Transverse colon (tissue), 4 donors: ENCODE measurements around the gene C14orf180. TPM values are rescaled to one million over a fixed set of nuclear protein-coding genes. Genes with fewer than 3 reads are reported as not detected.

Experiments
- DNase-seq: peaks from one replicate; pipeline ENCODE4 v3.0.0-alpha.2; 2019
- H3K27ac ChIP-seq, 4 donors: fragments of 200-600 bp; sonication (generic); 2 replicates each; pipeline ENCODE4 v1.5.1; 2016 to 2018; ENCODE audit warnings: inconsistent platforms in 4 of 4
- H3K27me3 ChIP-seq: fragments of 200-600 bp; sonication (generic); 2 replicates; pipeline ENCODE4 v1.5.1; 2017; ENCODE audit warnings: inconsistent platforms
- H3K36me3 ChIP-seq, 4 donors: fragments of 200-600 bp; sonication (generic); 2 replicates each; pipeline ENCODE4 v1.5.1; 2017 to 2019; ENCODE audit warnings: inconsistent platforms in 4 of 4
- H3K4me1 ChIP-seq, 4 donors: fragments of 200-600 bp; sonication (generic); 2 replicates each; pipeline ENCODE4 v1.5.1; 2017 to 2020; ENCODE audit warnings: inconsistent platforms in 4 of 4
- H3K4me3 ChIP-seq, 4 donors: fragments of 200-600 bp; sonication (generic); 1 replicate in 1 of 4; 2 replicates in 3 of 4; pipeline versions ENCODE4 v1.5.1 to v1.6.1; 2017 to 2019; ENCODE audit warnings: inconsistent platforms in 4 of 4
- H3K9me3 ChIP-seq, 2 donors: fragments of 200-600 bp; sonication (generic); 2 replicates each; pipeline ENCODE4 v1.5.1; 2017 to 2019; ENCODE audit warnings: inconsistent platforms in 2 of 2
- EP300 ChIP-seq: sonication (generic); formaldehyde crosslinking; IDR thresholded peaks from one replicate; pipeline ENCODE4 v1.6.1; 2017; ENCODE audit warnings: antibody characterized with exemption, low read depth
- POLR2A ChIP-seq: fragments of 450-650 bp; IDR thresholded peaks from one replicate; pipeline ENCODE4 v1.6.1; 2016; ENCODE audit warnings: antibody characterized with exemption, mild to moderate bottlenecking, moderate library complexity
- POLR2AphosphoS5 ChIP-seq, 3 donors: sonication (generic); formaldehyde crosslinking; IDR thresholded peaks; one replicate each; pipeline ENCODE4 v1.6.1; 2016; ENCODE audit warnings: antibody characterized with exemption in 3 of 3
- WGBS, 2 donors: methylation state at CpG; one replicate each; pipeline ENCODE4 v1.1.5; 2018; ENCODE audit warnings: low coverage in 1 of 2; 5-methylcytosine and 5-hydroxymethylcytosine counted together
- in situ Hi-C, 4 donors: fragments of 200-750 bp; cut with MboI; loops; one replicate each; pipeline versions ENCODE4 v1.15.0 to v1.15.1; 2017; ENCODE audit warnings: low sequenced_read_pairs in 3 of 4, low pct_ligation_motif_present in 1 of 4, low pct_unique_long_range_greater_than_20kb in 1 of 4
- intact Hi-C: fragments of 100-400 bp; cut with DNase I; formaldehyde crosslinking; loops from one replicate; pipeline ENCODE4 v1.15.1; 2023; ENCODE audit warnings: low total_unique reads
- total RNA-seq, 4 donors: library from RNA; depleted of rRNA; stranded (reverse); fragments of >200 nt; gene quantifications; one replicate each; pipeline ENCODE4 v1.1.0, GENCODE V29; 2016
- TF ChIP-seq, protein P1 (sequence below), 5 experiments: fragments of 200-600 bp in 3 of 5; fragments of 450-650 bp in 2 of 5; sonication (generic) in 3 of 5; IDR thresholded peaks; 1 replicate in 2 of 5; 2 replicates in 3 of 5; pipeline ENCODE4 v1.5.1; 2016 to 2017; ENCODE audit warnings: antibody characterized with exemption in 5 of 5, inconsistent platforms in 3 of 5, mild to moderate bottlenecking in 2 of 5, moderate library complexity in 1 of 5

C14orf180 gene
- total RNA-seq, 4 donors from 2014 or later: 0.32 to 2.3 (median 1.1) TPM; not detected in 1

DNA sequence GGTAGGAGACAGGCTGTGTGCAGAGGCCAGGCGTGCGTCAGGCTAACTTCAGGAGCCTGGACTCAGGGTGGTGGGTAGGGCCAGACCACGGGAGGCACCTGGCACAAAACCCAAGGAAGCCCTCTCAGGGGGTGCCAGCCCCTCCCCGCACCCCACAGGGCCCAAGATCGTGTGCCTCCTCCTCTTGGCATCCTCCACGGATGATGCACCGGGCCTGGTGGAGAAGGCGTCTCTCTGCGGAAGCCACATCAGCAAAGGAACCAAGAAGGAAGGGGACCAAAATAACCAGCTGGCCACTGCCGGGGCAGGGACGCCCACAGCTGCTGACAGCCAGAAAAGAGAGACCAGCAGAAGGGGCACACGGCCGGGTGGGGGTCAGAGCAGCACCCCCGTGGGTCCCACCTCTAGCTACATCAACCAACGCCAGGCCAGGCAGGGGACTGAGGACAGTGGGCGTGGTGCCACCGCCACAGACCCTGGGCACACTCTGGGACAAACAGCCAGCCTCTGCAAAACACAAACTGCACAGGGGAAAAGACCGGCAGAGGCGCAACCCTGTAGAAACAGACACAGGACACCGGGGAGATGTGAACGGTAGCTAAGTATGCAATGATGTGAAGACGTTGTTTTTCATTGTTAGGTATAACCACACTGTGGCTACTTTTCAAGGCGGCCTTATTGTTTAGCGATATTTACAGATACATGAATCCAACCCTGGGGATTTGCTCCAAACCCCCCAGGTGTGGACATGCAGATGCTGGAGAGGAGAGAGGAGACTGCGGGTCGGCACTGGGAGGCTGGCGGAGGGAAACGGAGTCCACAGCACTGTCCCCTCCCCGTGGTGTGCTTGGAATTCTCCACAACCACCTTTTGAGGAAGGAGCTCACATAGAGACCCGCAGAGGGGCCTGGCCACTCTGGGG, 26.1 kb upstream of the C14orf180 start:
- WGBS, 2 donors: 72 to 92% methylated on average over 7 to 29 of the region's 30 CpGs
- in situ Hi-C loops: loop anchor here (25.0 kb wide), 1 partner anchor 416 kb away; the partner anchor contains the start of gene KIF26A (in 4 of the 4)
- intact Hi-C loops: no loop called here
- Histone ChIP-seq H3K27ac (no peak overlapping the region), H3K27me3 (peaks cover 8% of the 10 kb centered on the region), H3K4me1 (no peaks in the 10 kb centered on the region), H3K36me3 (no peaks in the 10 kb centered on the region), H3K4me3 (no peak overlapping the region), H3K9me3 (no peaks in the 10 kb centered on the region)
- DNase-seq: no peak
- TF ChIP-seq EP300: no peak
- no peak for TF ChIP-seq POLR2A
- TF ChIP-seq POLR2AphosphoS5 (IDR thresholded peaks at IDR 0.05): no peak
- TF ChIP-seq, protein P1, sequence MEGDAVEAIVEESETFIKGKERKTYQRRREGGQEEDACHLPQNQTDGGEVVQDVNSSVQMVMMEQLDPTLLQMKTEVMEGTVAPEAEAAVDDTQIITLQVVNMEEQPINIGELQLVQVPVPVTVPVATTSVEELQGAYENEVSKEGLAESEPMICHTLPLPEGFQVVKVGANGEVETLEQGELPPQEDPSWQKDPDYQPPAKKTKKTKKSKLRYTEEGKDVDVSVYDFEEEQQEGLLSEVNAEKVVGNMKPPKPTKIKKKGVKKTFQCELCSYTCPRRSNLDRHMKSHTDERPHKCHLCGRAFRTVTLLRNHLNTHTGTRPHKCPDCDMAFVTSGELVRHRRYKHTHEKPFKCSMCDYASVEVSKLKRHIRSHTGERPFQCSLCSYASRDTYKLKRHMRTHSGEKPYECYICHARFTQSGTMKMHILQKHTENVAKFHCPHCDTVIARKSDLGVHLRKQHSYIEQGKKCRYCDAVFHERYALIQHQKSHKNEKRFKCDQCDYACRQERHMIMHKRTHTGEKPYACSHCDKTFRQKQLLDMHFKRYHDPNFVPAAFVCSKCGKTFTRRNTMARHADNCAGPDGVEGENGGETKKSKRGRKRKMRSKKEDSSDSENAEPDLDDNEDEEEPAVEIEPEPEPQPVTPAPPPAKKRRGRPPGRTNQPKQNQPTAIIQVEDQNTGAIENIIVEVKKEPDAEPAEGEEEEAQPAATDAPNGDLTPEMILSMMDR (IDR thresholded peaks at IDR 0.05): no peak

DNA sequence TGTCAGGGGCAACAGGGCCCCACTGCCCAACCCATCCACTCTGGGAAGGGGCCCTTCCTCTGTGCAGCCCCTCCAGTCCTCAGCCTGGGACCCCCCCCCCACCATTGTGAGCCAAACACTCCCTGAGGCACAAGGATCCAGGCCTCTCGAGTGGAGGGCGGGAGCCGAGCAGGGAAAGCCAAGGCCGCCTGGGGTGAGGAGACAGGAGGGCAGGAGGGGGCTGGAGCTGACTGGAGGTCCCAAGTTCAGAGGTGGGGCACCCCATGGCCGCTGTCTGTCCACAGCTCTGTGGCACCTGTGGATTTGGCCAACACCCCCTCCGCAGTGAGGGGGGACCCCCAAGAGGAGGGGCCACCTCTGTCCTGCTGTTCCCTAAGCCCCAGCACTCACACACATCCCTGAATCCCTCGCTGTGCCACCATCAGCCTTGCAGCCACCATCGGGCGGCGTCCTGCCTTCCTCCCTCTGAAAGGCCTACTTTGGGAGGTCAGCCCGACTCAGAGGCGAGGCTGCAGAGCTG, 25.4 kb upstream of the C14orf180 start:
- in situ Hi-C loops: loop anchor here (25.0 kb wide), 1 partner anchor 417 kb away; the partner anchor contains the start of gene KIF26A (in 4 of the 4)
- no peaks in the 10 kb centered on the region for H3K4me1 ChIP-seq
- H3K4me3 ChIP-seq: no peak overlapping the region
- no peaks in the 10 kb centered on the region for H3K36me3 ChIP-seq
- H3K27ac ChIP-seq: no peak overlapping the region
- no peak for DNase-seq
- no peaks in the 10 kb centered on the region for H3K9me3 ChIP-seq
- TF ChIP-seq, protein P1 (IDR thresholded peaks at IDR 0.05): no peak
- TF ChIP-seq POLR2AphosphoS5 (IDR thresholded peaks at IDR 0.05) (no peak), EP300 (no peak), POLR2A (no peak)
- 73% methylated on average over 12 of the region's 12 CpGs; no CpG with 5 or more reads in 1 of the 2 donors for WGBS, 2 donors
- intact Hi-C loops: no loop called here
- peaks cover 4% of the 10 kb centered on the region for H3K27me3 ChIP-seq

DNA sequence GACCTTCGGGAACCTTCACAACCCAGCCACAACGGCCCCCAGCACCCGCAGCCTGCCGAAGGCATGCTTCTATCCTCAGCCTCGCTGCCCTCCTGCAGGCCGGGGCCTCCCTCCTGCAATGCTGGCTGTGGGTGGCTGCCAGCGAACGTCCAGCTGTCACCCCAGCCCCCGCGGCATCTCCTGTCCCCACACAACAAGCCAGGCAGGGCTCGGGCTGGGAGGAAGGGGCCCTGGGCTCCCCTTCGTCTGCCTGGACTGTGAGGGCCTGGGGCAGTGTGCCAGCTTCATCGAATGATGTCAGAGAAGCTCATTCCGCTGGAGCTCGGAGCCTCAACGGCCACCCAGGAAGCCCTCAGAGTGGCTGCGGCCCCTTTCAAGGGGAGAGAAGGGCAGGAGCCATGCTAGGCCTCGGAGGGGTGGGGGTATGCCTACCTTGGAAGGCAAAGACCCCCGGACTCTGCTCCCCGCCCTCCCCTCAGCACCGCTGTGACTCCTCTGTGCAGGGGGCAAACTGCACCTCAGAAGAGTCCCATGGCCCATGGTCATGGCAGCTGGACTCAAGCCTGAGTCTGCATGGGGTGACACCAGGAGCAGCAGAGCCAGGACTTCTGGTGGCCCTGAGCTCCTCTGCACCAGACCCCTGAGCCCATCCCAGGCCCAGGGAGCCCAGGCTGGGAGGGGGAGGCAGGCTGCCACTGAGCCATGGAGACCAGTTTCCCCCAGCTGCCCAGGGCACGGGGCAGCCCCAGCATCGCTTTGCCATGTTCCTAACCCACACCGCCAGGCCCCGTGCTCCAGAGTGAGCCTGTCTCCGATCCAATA, 24.7 kb upstream of the C14orf180 start:
- Histone ChIP-seq H3K36me3 (no peaks in the 10 kb centered on the region), H3K4me1 (no peaks in the 10 kb centered on the region), H3K4me3 (no peak overlapping the region), H3K27ac (no peak overlapping the region), H3K27me3 (no peaks in the 10 kb centered on the region), H3K9me3 (no peaks in the 10 kb centered on the region)
- WGBS, 2 donors: 60% methylated on average over 22 of the region's 26 CpGs; no CpG with 5 or more reads in 1 of the 2 donors
- intact Hi-C loops (no loop called here), in situ Hi-C loops (loop anchor here (25.0 kb wide), 1 partner anchor 418 kb away; the partner anchor contains the start of gene KIF26A (in 4 of the 4))
- TF ChIP-seq EP300 (no peak), POLR2A (no peak), POLR2AphosphoS5 (IDR thresholded peaks at IDR 0.05) (no peak)
- TF ChIP-seq, protein P1 (IDR thresholded peaks at IDR 0.05): no peak
- peak; percentile 4 for DNase-seq
